Heart right ventricle (tissue), 16 donors: Measurements from ENCODE around the gene PGM5. TPM values are rescaled to one million over a fixed set of nuclear protein-coding genes. Genes with fewer than 3 reads are reported as not detected.

Experiments
- ATAC-seq, 8 donors: fragments of 200-7000 bp; cut with Tn5 transposase; one replicate each; pipeline ENCODE4 v1.9.1; 2020; ENCODE audit warnings: mild to moderate bottlenecking in 8 of 8, moderate library complexity in 8 of 8, moderate number of reproducible peaks in 1 of 8
- DNase-seq, 2 donors: peaks; one replicate each; pipeline ENCODE4 v3.0.0-alpha.2; 2020
- H3K27ac ChIP-seq, 10 donors: fragments of 200-600 bp; sonication (generic) in 2 of 10; one replicate each; pipeline versions ENCODE4 v1.5.0 to v1.8.0; 2020 to 2022; ENCODE audit warnings: mild to moderate bottlenecking in 3 of 10
- H3K27me3 ChIP-seq, 7 donors: fragments of 200-600 bp; one replicate each; pipeline ENCODE4 v1.8.0; 2021 to 2022; ENCODE audit warnings: mild to moderate bottlenecking in 2 of 7
- H3K36me3 ChIP-seq, 9 donors: fragments of 200-600 bp; sonication (generic) in 1 of 9; one replicate each; pipeline versions ENCODE4 v1.5.0 to v1.8.0; 2020 to 2022; ENCODE audit warnings: mild to moderate bottlenecking in 2 of 9
- H3K4me1 ChIP-seq, 9 donors: fragments of 200-600 bp; sonication (generic) in 1 of 9; one replicate each; pipeline versions ENCODE4 v1.5.0 to v1.8.0; 2020 to 2022; ENCODE audit warnings: mild to moderate bottlenecking in 4 of 9
- H3K4me3 ChIP-seq, 10 donors: fragments of 200-600 bp; sonication (generic) in 2 of 10; one replicate each; pipeline versions ENCODE4 v1.5.0 to v1.8.0; 2020 to 2022; ENCODE audit warnings: mild to moderate bottlenecking in 7 of 10, moderate library complexity in 2 of 10
- H3K9me3 ChIP-seq, 11 donors: fragments of 200-600 bp in 10 of 11; sonication (generic) in 2 of 11; one replicate each; pipeline versions ENCODE4 v1.5.0 to v1.8.0; 2013 to 2022; ENCODE audit warnings: mild to moderate bottlenecking in 2 of 11, control low read depth in 1 of 11, moderate library complexity in 1 of 11
- CTCF ChIP-seq, 9 donors: fragments of 200-600 bp; sonication (generic) in 2 of 9; IDR thresholded peaks; one replicate each; pipeline versions ENCODE4 v1.5.0 to v1.8.0; 2021 to 2022; ENCODE audit warnings: antibody characterized with exemption in 9 of 9, mild to moderate bottlenecking in 5 of 9, moderate library complexity in 1 of 9
- WGBS, 2 donors: extraction: QIAGEN DNeasy Blood & Tissue Kit; methylation state at CpG; one replicate each; pipeline ENCODE4 v1.1.7; 2013; ENCODE audit warnings: inconsistent platforms in 1 of 2; 5-methylcytosine and 5-hydroxymethylcytosine counted together
- intact Hi-C, 10 donors: fragments of 100-400 bp; cut with DNase I; formaldehyde crosslinking; loops; one replicate each; pipeline versions ENCODE4 v1.11.1 to v1.14.2; 2022
- polyA plus RNA-seq, 2 donors: library from polyadenylated mRNA; stranded (reverse); fragments of 200-250 nt; gene quantifications; one replicate each; pipeline ENCODE4 v1.2.3, GENCODE V29; 2013
- total RNA-seq, 10 donors: library from RNA; stranded (reverse); fragmentation: NEBNext Ultra II Directional in 3 of 10; extraction: Animal tissue kit (Norgen Biotek cat#: 25700) in 3 of 10; gene quantifications; one replicate each; pipeline versions ENCODE4 v1.2.1 to v1.2.4, GENCODE V29; 2021 to 2023
- donor health status: Arrhythmogenic right ventricular cardiomyopathy.
- donor health status: ischemic (EF 13 %, LVEDD 7.1; RV severe dilation, severe dysfunction).
- donor health status: healthy with polysubstance abuse.
- donor health status: DM: no; HTN: yes; CAD: no.
- donor health status: DM: no; HTN: no; CAD: no.
- donor health status: ischemic (EF 25% LVEDD 6.9; RV normal size, moderate dysfunction).
- donor health status: ischemic (EF 25% LVEDD 5.7; RV mildly dilated, moderate dysfunction).
- donor health status: healthy.
- donor health status: DM: yes; HTN: yes; CAD: no.
- donor health status: Ischemic cardiomyopathy.
- donor health status: ischemic (EF 35%, LVEDD 5.7; RV mildly dilated, moderate dysfunction).
- donor health status: nonischemic (EF 11% LVEDD 7.7; RV severe dilation, severe dysfunction).
- donor health status: DM: yes; HTN: yes; CAD: no.
- donor health status: PGD.
- donor health status: ischemic (EF 29% LVEDD 5.4; RV normal size, mild dysfunction).
- donor health status: nonischemic (EF 23%, LVEDD 6.1; RV moderate dilation, normal function).

The PGM5 gene
- total and polyA plus RNA-seq, 12 donors, result 26.8 to 245 (median 175) TPM

- 94 to 96% methylated on average over 6 of the region's 6 CpGs for WGBS, 2 donors
- no peak overlapping the region for H3K27ac ChIP-seq
- intact Hi-C loops, result loop anchor here in 1 of 10 donors (10.0 kb wide), 1 partner anchor 61 kb away; no protein-coding TSS in a partner anchor
- peaks cover 0 to 26% (median 0%) of the 10 kb centered on the region in 9 donors for H3K36me3 ChIP-seq
- no peak overlapping the region for H3K4me3 ChIP-seq
- H3K27me3 ChIP-seq, result no peaks in the 10 kb centered on the region
- ATAC-seq, result no peak
- no peaks in the 10 kb centered on the region for H3K9me3 ChIP-seq
- DNase-seq, result no peak
- H3K4me1 ChIP-seq, result peaks cover 5 to 32% (median 23%) of the 10 kb centered on the region in 9 donors
- no peak for TF ChIP-seq CTCF (IDR thresholded peaks at IDR 0.05)
Observed at GRCh38 chr9:68433531-68434110, 77.2 kb downstream of the PGM5 start.

- Histone ChIP-seq H3K27ac (peak overlapping the region in 6 of 10 donors; percentile 16 to 66 (median 53)), H3K36me3 (peaks cover 0 to 4% (median 0%) of the 10 kb centered on the region in 9 donors), H3K27me3 (no peaks in the 10 kb centered on the region), H3K4me1 (peaks cover 5 to 32% (median 23%) of the 10 kb centered on the region in 9 donors), H3K4me3 (no peak overlapping the region), H3K9me3 (peaks cover 0 to 22% (median 14%) of the 10 kb centered on the region in 11 donors)
- DNase-seq (peak; percentile 52 to 82), ATAC-seq (peak; percentile 88 to 98 (median 96))
- 49% methylated on average over 7 of the region's 7 CpGs for WGBS, 2 donors
- no peak for TF ChIP-seq CTCF (IDR thresholded peaks at IDR 0.05)
- intact Hi-C loops, result loop anchor here in 1 of 10 donors (10.0 kb wide), 1 partner anchor 57 kb away; no protein-coding TSS in a partner anchor
Observed at GRCh38 chr9:68437785-68438184, 81.4 kb downstream of the PGM5 start.

GRCh38 chr9:68443624-68444023 is 87.2 kb downstream of the PGM5 start:
- Histone ChIP-seq H3K9me3 (peaks cover 0 to 22% (median 14%) of the 10 kb centered on the region in 11 donors), H3K27me3 (no peaks in the 10 kb centered on the region), H3K27ac (no peak overlapping the region), H3K4me1 (peaks cover 5 to 34% (median 17%) of the 10 kb centered on the region in 9 donors), H3K36me3 (no peaks in the 10 kb centered on the region), H3K4me3 (no peak overlapping the region)
- whole genome bisulfite sequencing, 2 donors, result 75 to 81% methylated on average over 2 of the region's 2 CpGs
- TF ChIP-seq CTCF (IDR thresholded peaks at IDR 0.05), result no peak
- ATAC-seq (no peak), DNase-seq (no peak)
- intact Hi-C loops, result loop anchor here in 2 of 10 donors (2.0 to 5.0 kb wide), 2 partner anchors 15 to 49 kb away; no protein-coding TSS in a partner anchor

GRCh38 chr9:68446836-68447235 is 90.4 kb downstream of the PGM5 start:
- H3K27me3 ChIP-seq, result no peaks in the 10 kb centered on the region
- 43 to 51% methylated on average over 7 of the region's 7 CpGs for WGBS, 2 donors
- ATAC-seq (peak in 7 of 8 donors; percentile 31 to 56 (median 52)), DNase-seq (no peak)
- H3K9me3 ChIP-seq, result peaks cover 0 to 7% (median under 1%) of the 10 kb centered on the region in 11 donors
- no peak overlapping the region for H3K4me3 ChIP-seq
- peak overlapping the region in 5 of 10 donors; percentile 26 to 69 (median 46) for H3K27ac ChIP-seq
- H3K36me3 ChIP-seq, result no peaks in the 10 kb centered on the region
- peaks cover 5 to 53% (median 26%) of the 10 kb centered on the region in 9 donors for H3K4me1 ChIP-seq
- TF ChIP-seq CTCF (IDR thresholded peaks at IDR 0.05), result no peak
- intact Hi-C loops, result no loop called here
